IgD-negative memory B cell (primary cell): ENCODE data around the gene ISG20. TPM values are rescaled to one million over a fixed set of nuclear protein-coding genes. Genes with fewer than 3 reads are reported as not detected.
A peak's percentile ranks its signal among the peaks of the same experiment; 100 is the strongest.

Experiments used
- H3K27ac Mint-ChIP-seq, 3 donors: one replicate each; pipeline ENCODE4 v1.8.0; 2020 to 2022; ENCODE audit warnings: mild to moderate bottlenecking in 3 of 3, mixed read lengths in 3 of 3, moderate library complexity in 1 of 3
- H3K27me3 Mint-ChIP-seq: one replicate; pipeline ENCODE4 v1.8.0; 2021; ENCODE audit warnings: mixed read lengths
- H3K36me3 Mint-ChIP-seq: one replicate; pipeline ENCODE4 v1.8.0; 2020; ENCODE audit warnings: mild to moderate bottlenecking, mixed read lengths
- H3K4me1 Mint-ChIP-seq, 3 donors: one replicate each; pipeline ENCODE4 v1.8.0; 2020 to 2022; ENCODE audit warnings: mixed read lengths in 3 of 3, mild to moderate bottlenecking in 1 of 3
- H3K4me3 Mint-ChIP-seq, 4 donors: one replicate each; pipeline ENCODE4 v1.8.0; 2020 to 2022; ENCODE audit warnings: mild to moderate bottlenecking in 4 of 4, mixed read lengths in 4 of 4, moderate library complexity in 3 of 4
- H3K9me3 Mint-ChIP-seq, 3 donors: one replicate each; pipeline ENCODE4 v1.8.0; 2020 to 2021; ENCODE audit warnings: mixed read lengths in 3 of 3, mild to moderate bottlenecking in 1 of 3
- polyA plus RNA-seq: library from polyadenylated mRNA; unstranded; fragments of 300-500 nt; fragmentation: Illumina TruSeq; gene quantifications from one replicate; pipeline ENCODE4 v1.2.3, GENCODE V29; 2021

The ISG20 gene
- polyA plus RNA-seq, 1 donor from 2014 or later: 760 TPM

DNA sequence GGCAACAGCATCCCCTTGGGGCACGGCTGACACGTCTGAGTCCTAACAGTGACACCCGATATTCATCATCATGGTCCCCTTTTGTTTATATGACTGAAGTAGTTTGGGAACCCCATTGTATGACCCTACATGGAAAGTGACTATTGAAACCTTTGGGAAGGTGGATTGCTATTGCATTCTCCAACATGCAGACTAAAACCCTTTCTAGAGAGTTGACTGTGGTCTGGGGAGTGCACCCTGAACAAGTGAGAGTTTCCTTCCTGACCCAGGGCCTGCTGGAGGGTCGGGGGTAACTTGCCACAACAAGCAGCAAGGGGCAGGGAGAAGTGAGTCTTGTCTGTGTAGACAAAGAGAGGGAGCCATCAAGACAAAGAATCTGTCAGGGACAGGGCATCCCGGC, 54.4 kb downstream of the ISG20 start:
- Mint-ChIP-seq H3K4me3 (no peak overlapping the region), H3K9me3 (peaks cover 0 to 13% (median 8%) of the 10 kb centered on the region in 3 donors), H3K27me3 (peaks cover 1% of the 10 kb centered on the region), H3K4me1 (no peaks in the 10 kb centered on the region), H3K27ac (no peak overlapping the region), H3K36me3 (peaks cover 2% of the 10 kb centered on the region)

DNA sequence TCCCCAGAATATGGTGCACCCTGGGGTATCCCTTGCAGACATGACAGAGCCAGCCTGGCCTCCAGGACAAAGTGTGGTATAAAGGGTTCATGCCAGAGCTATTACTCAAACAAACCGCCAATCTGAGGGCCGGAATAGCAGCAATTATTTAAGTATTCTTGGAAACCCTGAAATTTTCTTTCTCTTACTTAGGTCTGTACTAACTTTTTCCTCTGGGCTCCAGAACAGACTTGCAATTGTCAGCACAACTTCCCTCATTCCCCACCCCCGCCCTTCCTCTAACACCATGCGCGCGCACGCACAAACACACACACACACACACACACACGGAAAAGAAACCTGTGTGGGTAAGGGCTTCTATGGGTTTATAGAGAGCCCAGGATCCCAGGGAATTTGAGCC, 56.3 kb downstream of the ISG20 start:
- peaks cover 1% of the 10 kb centered on the region for H3K27me3 Mint-ChIP-seq
- H3K4me3 Mint-ChIP-seq: no peak overlapping the region
- H3K4me1 Mint-ChIP-seq: no peaks in the 10 kb centered on the region
- no peaks in the 10 kb centered on the region for H3K36me3 Mint-ChIP-seq
- H3K27ac Mint-ChIP-seq: no peak overlapping the region
- H3K9me3 Mint-ChIP-seq: no peaks in the 10 kb centered on the region

GRCh38 chr15:88695691-88696251, 57.0 kb downstream of the ISG20 start:
- Mint-ChIP-seq H3K27me3 (peaks cover 1% of the 10 kb centered on the region), H3K4me1 (no peaks in the 10 kb centered on the region)

DNA sequence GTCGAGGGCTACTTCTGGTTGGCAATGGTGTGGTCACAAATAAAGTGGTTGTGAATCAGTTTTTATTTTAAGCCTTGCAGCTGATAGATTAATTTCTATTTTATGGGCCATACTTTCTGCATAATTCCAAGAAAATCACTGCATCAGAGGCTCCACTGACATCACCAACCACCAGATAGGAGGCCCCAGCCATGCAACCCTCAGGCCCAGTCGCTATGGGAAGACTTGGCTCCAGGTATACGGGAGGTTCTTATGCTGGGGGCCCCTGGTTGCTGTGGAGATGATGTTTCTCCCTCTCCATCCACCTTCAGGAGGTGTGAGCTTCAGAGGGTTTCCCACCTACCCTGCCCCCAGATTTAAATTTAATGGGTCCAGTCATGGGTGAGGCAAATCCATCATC, 57.4 kb downstream of the ISG20 start:
- Mint-ChIP-seq H3K36me3 (no peaks in the 10 kb centered on the region), H3K4me1 (no peaks in the 10 kb centered on the region), H3K4me3 (no peak overlapping the region), H3K27me3 (peaks cover 1% of the 10 kb centered on the region), H3K9me3 (no peaks in the 10 kb centered on the region), H3K27ac (no peak overlapping the region)

More at GRCh38 chr15:88695691-88696251, 57.0 kb downstream of the ISG20 start:
- Mint-ChIP-seq H3K9me3 (no peaks in the 10 kb centered on the region), H3K27ac (no peak overlapping the region), H3K36me3 (no peaks in the 10 kb centered on the region), H3K4me3 (no peak overlapping the region)

- Mint-ChIP-seq H3K4me3 (no peak overlapping the region), H3K9me3 (no peaks in the 10 kb centered on the region), H3K36me3 (no peaks in the 10 kb centered on the region), H3K4me1 (peaks cover 0 to 2% (median 0%) of the 10 kb centered on the region in 3 donors), H3K27ac (no peak overlapping the region), H3K27me3 (peaks cover 1% of the 10 kb centered on the region)
These were observed 58.5 kb downstream of the ISG20 start for GRCh38 chr15:88697276-88697675.

DNA sequence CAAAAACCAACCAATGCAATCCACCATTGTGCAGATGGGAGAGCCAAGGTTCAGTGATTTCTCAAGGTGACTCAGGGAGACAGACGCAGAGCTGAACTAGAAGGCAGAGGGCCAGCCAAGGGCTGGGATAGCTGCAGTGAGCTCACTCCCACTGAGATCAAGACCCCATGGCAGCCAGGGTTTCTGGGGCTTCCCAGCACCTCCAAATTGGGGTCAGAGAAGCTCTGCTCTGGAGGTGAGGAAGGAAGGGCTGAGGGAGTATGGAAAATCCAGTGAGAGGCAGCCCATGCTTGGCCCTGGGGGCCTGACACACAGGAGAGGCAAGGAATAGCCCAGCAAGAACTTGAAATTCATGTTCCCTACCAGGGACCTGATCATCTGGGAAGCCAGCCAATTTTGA, 61.0 kb downstream of the ISG20 start:
- H3K36me3 Mint-ChIP-seq: no peaks in the 10 kb centered on the region
- H3K27me3 Mint-ChIP-seq: peaks cover 4% of the 10 kb centered on the region
- H3K9me3 Mint-ChIP-seq: peaks cover 0 to 4% (median 0%) of the 10 kb centered on the region in 3 donors
- no peak overlapping the region for H3K27ac Mint-ChIP-seq
- H3K4me1 Mint-ChIP-seq: peaks cover 0 to 3% (median 2%) of the 10 kb centered on the region in 3 donors
- no peak overlapping the region for H3K4me3 Mint-ChIP-seq

GRCh38 chr15:88700716-88701115, 61.9 kb downstream of the ISG20 start:
- Mint-ChIP-seq H3K27ac (no peak overlapping the region), H3K9me3 (peaks cover 0 to 4% (median 0%) of the 10 kb centered on the region in 3 donors), H3K36me3 (no peaks in the 10 kb centered on the region), H3K4me3 (no peak overlapping the region), H3K4me1 (peaks cover 0 to 5% (median 2%) of the 10 kb centered on the region in 3 donors), H3K27me3 (peaks cover 7% of the 10 kb centered on the region)

DNA sequence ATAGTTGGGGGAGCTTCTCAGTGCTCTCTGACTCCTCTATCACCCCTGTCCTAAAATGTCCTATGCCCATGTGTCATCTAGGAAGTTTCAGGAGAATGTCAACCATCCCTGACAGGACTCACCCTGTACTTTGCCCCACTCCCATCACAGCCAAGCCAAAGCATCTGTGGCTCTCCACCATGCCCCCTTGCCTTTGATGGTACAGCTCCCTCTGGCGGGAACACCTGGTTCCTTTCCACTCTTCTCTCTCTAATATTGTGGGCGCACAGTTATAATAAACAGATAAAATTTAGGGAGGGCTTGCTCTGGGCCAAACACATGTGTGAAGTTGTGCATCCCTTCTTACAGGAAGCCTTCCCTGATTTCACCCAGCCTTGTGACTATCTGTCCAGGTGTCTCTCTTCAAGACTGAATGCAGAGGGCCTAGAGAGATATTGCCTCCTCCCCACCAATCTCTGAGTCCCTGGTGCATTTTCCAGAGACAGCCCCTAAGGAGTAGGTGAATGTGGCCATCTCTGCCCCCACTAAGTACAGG, 62.8 kb downstream of the ISG20 start:
- Mint-ChIP-seq H3K36me3 (no peaks in the 10 kb centered on the region), H3K27me3 (peaks cover 13% of the 10 kb centered on the region), H3K4me1 (peaks cover 0 to 8% (median 5%) of the 10 kb centered on the region in 3 donors), H3K9me3 (peaks cover 0 to 4% (median 0%) of the 10 kb centered on the region in 3 donors), H3K27ac (no peak overlapping the region), H3K4me3 (no peak overlapping the region)

GRCh38 chr15:88702983-88703382, 64.2 kb downstream of the ISG20 start:
- Mint-ChIP-seq H3K9me3 (peaks cover 0 to 4% (median 0%) of the 10 kb centered on the region in 3 donors), H3K27me3 (peaks cover 22% of the 10 kb centered on the region), H3K36me3 (no peaks in the 10 kb centered on the region), H3K4me3 (no peak overlapping the region), H3K27ac (no peak overlapping the region), H3K4me1 (peaks cover 0 to 8% (median 5%) of the 10 kb centered on the region in 3 donors)

- peaks cover 28% of the 10 kb centered on the region for H3K27me3 Mint-ChIP-seq
- H3K4me3 Mint-ChIP-seq: peak overlapping the region in 1 of 4 donors; percentile 2
- no peaks in the 10 kb centered on the region for H3K36me3 Mint-ChIP-seq
- H3K4me1 Mint-ChIP-seq: peaks cover 0 to 8% (median 6%) of the 10 kb centered on the region in 3 donors
- no peak overlapping the region for H3K27ac Mint-ChIP-seq
- peaks cover 0 to 4% (median 0%) of the 10 kb centered on the region in 3 donors for H3K9me3 Mint-ChIP-seq
These were observed 64.7 kb downstream of the ISG20 start for GRCh38 chr15:88703533-88703932.

GRCh38 chr15:88704791-88705768, 66.3 kb downstream of the ISG20 start:
- Mint-ChIP-seq H3K4me3 (peak overlapping the region in 3 of 4 donors; percentile 68 to 90 (median 84)), H3K9me3 (peaks cover 0 to 4% (median 0%) of the 10 kb centered on the region in 3 donors), H3K27ac (peak overlapping the region in 2 of 3 donors; percentile 4 to 19), H3K36me3 (no peaks in the 10 kb centered on the region), H3K27me3 (peaks cover 30% of the 10 kb centered on the region), H3K4me1 (peaks cover 0 to 8% (median 8%) of the 10 kb centered on the region in 3 donors)

DNA sequence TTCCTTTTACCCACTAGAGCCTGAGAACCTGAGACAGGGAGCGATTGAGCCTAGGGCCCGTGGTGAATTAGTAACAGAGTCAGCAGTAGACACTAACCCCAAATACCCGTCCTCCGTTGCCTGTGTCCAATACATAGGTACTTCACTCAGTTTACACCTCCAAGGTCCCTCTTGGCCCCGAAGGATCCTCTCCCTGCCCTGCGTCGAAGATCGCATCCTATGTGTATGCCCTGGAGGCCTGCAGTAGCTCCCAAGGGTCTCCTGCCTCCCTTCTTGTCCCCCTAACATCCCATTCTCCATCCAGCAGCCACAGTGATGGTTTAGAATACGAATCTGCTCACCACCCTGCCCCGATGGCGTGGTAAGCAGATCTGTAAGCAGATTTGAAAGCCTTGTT, 67.0 kb downstream of the ISG20 start:
- Mint-ChIP-seq H3K4me1 (peaks cover 0 to 8% (median 8%) of the 10 kb centered on the region in 3 donors), H3K36me3 (no peaks in the 10 kb centered on the region), H3K27ac (peak overlapping the region in 1 of 3 donors; percentile 4), H3K9me3 (peaks cover 0 to 4% (median 0%) of the 10 kb centered on the region in 3 donors), H3K27me3 (peaks cover 30% of the 10 kb centered on the region), H3K4me3 (peak overlapping the region in 3 of 4 donors; percentile 71 to 90 (median 83))
